Esophagus muscularis mucosa (tissue), 4 donors: ENCODE results near the gene GPC5. TPM values are rescaled to one million over a fixed set of nuclear protein-coding genes. Genes with fewer than 3 reads are reported as not detected.

Source experiments
- DNase-seq: peaks from one replicate; pipeline ENCODE4 v3.0.0-alpha.2; 2017; ENCODE audit errors: extremely low spot score
- H3K27ac ChIP-seq, 4 donors: fragments of 200-600 bp; sonication (generic); replicated peaks in 1 of 4; 1 replicate in 3 of 4; 2 replicates in 1 of 4; pipeline ENCODE4 v1.5.1; 2016 to 2019; ENCODE audit warnings: mild to moderate bottlenecking in 1 of 4
- H3K27me3 ChIP-seq, 4 donors: fragments of 200-600 bp; sonication (generic); one replicate each; pipeline versions ENCODE4 v1.5.1 to v1.6.0; 2016 to 2019
- H3K36me3 ChIP-seq, 4 donors: fragments of 200-600 bp; sonication (generic); one replicate each; pipeline ENCODE4 v1.5.1; 2016 to 2019
- H3K4me1 ChIP-seq, 4 donors: fragments of 200-600 bp; sonication (generic); one replicate each; pipeline ENCODE4 v1.5.1; 2016 to 2019
- H3K4me3 ChIP-seq, 4 donors: fragments of 200-600 bp; sonication (generic); 1 replicate in 2 of 4; 2 replicates in 2 of 4; pipeline ENCODE4 v1.5.1; 2016 to 2019; ENCODE audit warnings: mild to moderate bottlenecking in 4 of 4, moderate library complexity in 1 of 4
- H3K9me3 ChIP-seq, 4 donors: fragments of 200-600 bp; sonication (generic); 1 replicate in 3 of 4; 2 replicates in 1 of 4; pipeline ENCODE4 v1.5.1; 2016 to 2019
- CTCF ChIP-seq, 3 experiments: fragments of 200-600 bp in 2 of 3; fragments of 450-650 bp in 1 of 3; sonication (generic) in 2 of 3; IDR thresholded peaks; one replicate each; pipeline ENCODE4 v1.5.1; 2017 to 2019; ENCODE audit warnings: antibody characterized with exemption in 3 of 3, mild to moderate bottlenecking in 2 of 3, moderate library complexity in 1 of 3
- EP300 ChIP-seq: sonication (generic); formaldehyde crosslinking; IDR thresholded peaks from one replicate; pipeline ENCODE4 v1.6.1; 2017; ENCODE audit warnings: antibody characterized with exemption
- POLR2A ChIP-seq: fragments of 450-650 bp; IDR thresholded peaks from one replicate; pipeline ENCODE4 v1.6.1; 2017; ENCODE audit warnings: antibody characterized with exemption, moderate library complexity, mild to moderate bottlenecking, low read depth
- POLR2AphosphoS5 ChIP-seq, 2 donors: sonication (generic); formaldehyde crosslinking; IDR thresholded peaks; one replicate each; pipeline ENCODE4 v1.6.1; 2017; ENCODE audit warnings: antibody characterized with exemption in 2 of 2
- WGBS: methylation state at CpG from one replicate; pipeline ENCODE4 v1.1.5; 2018; 5-methylcytosine and 5-hydroxymethylcytosine counted together
- intact Hi-C: fragments of 100-400 bp; cut with DNase I; formaldehyde crosslinking; loops from one replicate; pipeline ENCODE4 v1.15.1; 2023
- total RNA-seq, 4 donors: library from RNA; depleted of rRNA; stranded (reverse); fragments of >200 nt; gene quantifications; one replicate each; pipeline versions ENCODE4 v1.1.0 to v1.2.1, GENCODE V29; 2016

Gene GPC5
- total RNA-seq, 4 donors from 2014 or later = 0.13 to 0.42 (median 0.33) TPM; not detected in 1

GRCh38 chr13:92804346-92804745 is 1405.9 kb downstream of the GPC5 start:
- Histone ChIP-seq H3K9me3 (no peaks in the 10 kb centered on the region), H3K27me3 (no peaks in the 10 kb centered on the region), H3K27ac (no peak overlapping the region), H3K4me1 (peaks cover 0 to 9% (median 0%) of the 10 kb centered on the region in 4 donors), H3K36me3 (no peaks in the 10 kb centered on the region), H3K4me3 (no peak overlapping the region)
- TF ChIP-seq POLR2AphosphoS5 (IDR thresholded peaks at IDR 0.05) = no peak
- TF ChIP-seq CTCF (IDR thresholded peaks at IDR 0.05) = no peak
- no peak for TF ChIP-seq EP300
- no peak for TF ChIP-seq POLR2A
- 79% methylated on average over 1 of the region's 1 CpG for WGBS
- intact Hi-C loops = no loop called here
- DNase-seq = no peak

- no peaks in the 10 kb centered on the region for H3K36me3 ChIP-seq
- peaks cover 0 to 9% (median 0%) of the 10 kb centered on the region in 4 donors for H3K4me1 ChIP-seq
- H3K27ac ChIP-seq = no peak overlapping the region
- TF ChIP-seq POLR2A = no peak
- no peak for TF ChIP-seq POLR2AphosphoS5 (IDR thresholded peaks at IDR 0.05)
- no peak for TF ChIP-seq EP300
- WGBS = 62% methylated on average over 2 of the region's 2 CpGs
- H3K9me3 ChIP-seq = no peaks in the 10 kb centered on the region
- intact Hi-C loops = no loop called here
- no peaks in the 10 kb centered on the region for H3K27me3 ChIP-seq
- H3K4me3 ChIP-seq = no peak overlapping the region
- DNase-seq = no peak
These were observed 1406.5 kb downstream of the GPC5 start for GRCh38 chr13:92804926-92805325.

GRCh38 chr13:92805766-92806165 is 1407.3 kb downstream of the GPC5 start:
- Histone ChIP-seq H3K4me3 (peak overlapping the region; percentile 24 to 50 (median 28)), H3K4me1 (peaks cover 0 to 9% (median 0%) of the 10 kb centered on the region in 4 donors), H3K27me3 (no peaks in the 10 kb centered on the region), H3K36me3 (no peaks in the 10 kb centered on the region), H3K9me3 (no peaks in the 10 kb centered on the region), H3K27ac (peak overlapping the region in 2 of 4 donors; percentile 0 to 3)
- intact Hi-C loops = no loop called here
- TF ChIP-seq EP300 = no peak
- no peak for TF ChIP-seq POLR2A
- TF ChIP-seq POLR2AphosphoS5 (IDR thresholded peaks at IDR 0.05) = no peak
- no peak for TF ChIP-seq CTCF (IDR thresholded peaks at IDR 0.05)
- DNase-seq = no peak

GRCh38 chr13:92806215-92806614 is 1407.8 kb downstream of the GPC5 start:
- H3K27me3 ChIP-seq = no peaks in the 10 kb centered on the region
- no peaks in the 10 kb centered on the region for H3K36me3 ChIP-seq
- 65% methylated on average over 4 of the region's 4 CpGs for WGBS
- H3K9me3 ChIP-seq = no peaks in the 10 kb centered on the region
- peaks cover 0 to 9% (median 0%) of the 10 kb centered on the region in 4 donors for H3K4me1 ChIP-seq
- no peak for TF ChIP-seq EP300
- no peak for TF ChIP-seq POLR2A
- TF ChIP-seq CTCF (IDR thresholded peaks at IDR 0.05) = no peak
- no peak for TF ChIP-seq POLR2AphosphoS5 (IDR thresholded peaks at IDR 0.05)
- intact Hi-C loops = no loop called here
- H3K4me3 ChIP-seq = peak overlapping the region; percentile 24 to 50 (median 28)
- H3K27ac ChIP-seq = peak overlapping the region in 2 of 4 donors; percentile 0 to 3
- no peak for DNase-seq

GRCh38 chr13:92807353-92807752 is 1408.9 kb downstream of the GPC5 start:
- TF ChIP-seq POLR2AphosphoS5 (IDR thresholded peaks at IDR 0.05) (no peak), POLR2A (no peak)
- Histone ChIP-seq H3K9me3 (no peaks in the 10 kb centered on the region), H3K27me3 (no peaks in the 10 kb centered on the region), H3K27ac (no peak overlapping the region), H3K36me3 (no peaks in the 10 kb centered on the region), H3K4me3 (no peak overlapping the region), H3K4me1 (peaks cover 0 to 9% (median 0%) of the 10 kb centered on the region in 4 donors)
- intact Hi-C loops = no loop called here
- 27% methylated on average over 3 of the region's 3 CpGs for WGBS
- DNase-seq = no peak

GRCh38 chr13:92807966-92808365 is 1409.5 kb downstream of the GPC5 start:
- Histone ChIP-seq H3K36me3 (no peaks in the 10 kb centered on the region), H3K9me3 (no peaks in the 10 kb centered on the region), H3K4me3 (no peak overlapping the region), H3K4me1 (peaks cover 0 to 9% (median 0%) of the 10 kb centered on the region in 4 donors), H3K27me3 (no peaks in the 10 kb centered on the region), H3K27ac (no peak overlapping the region)
- intact Hi-C loops = no loop called here
- no peak for DNase-seq
- no peak for TF ChIP-seq POLR2A
- no peak for TF ChIP-seq POLR2AphosphoS5 (IDR thresholded peaks at IDR 0.05)
- TF ChIP-seq CTCF (IDR thresholded peaks at IDR 0.05) = no peak
- no peak for TF ChIP-seq EP300
- WGBS = 76% methylated on average over 2 of the region's 2 CpGs
